HG02884 (cell line): ENCODE results near the gene TTF2.

Source experiments
- ATAC-seq: cut with Tn5 transposase; IDR thresholded peaks from one replicate; pipeline ENCODE4 v1.9.1; 2021; ENCODE audit warnings: mild to moderate bottlenecking, moderate library complexity; ENCODE audit not compliant: unreplicated experiment

The TTF2 gene

DNA sequence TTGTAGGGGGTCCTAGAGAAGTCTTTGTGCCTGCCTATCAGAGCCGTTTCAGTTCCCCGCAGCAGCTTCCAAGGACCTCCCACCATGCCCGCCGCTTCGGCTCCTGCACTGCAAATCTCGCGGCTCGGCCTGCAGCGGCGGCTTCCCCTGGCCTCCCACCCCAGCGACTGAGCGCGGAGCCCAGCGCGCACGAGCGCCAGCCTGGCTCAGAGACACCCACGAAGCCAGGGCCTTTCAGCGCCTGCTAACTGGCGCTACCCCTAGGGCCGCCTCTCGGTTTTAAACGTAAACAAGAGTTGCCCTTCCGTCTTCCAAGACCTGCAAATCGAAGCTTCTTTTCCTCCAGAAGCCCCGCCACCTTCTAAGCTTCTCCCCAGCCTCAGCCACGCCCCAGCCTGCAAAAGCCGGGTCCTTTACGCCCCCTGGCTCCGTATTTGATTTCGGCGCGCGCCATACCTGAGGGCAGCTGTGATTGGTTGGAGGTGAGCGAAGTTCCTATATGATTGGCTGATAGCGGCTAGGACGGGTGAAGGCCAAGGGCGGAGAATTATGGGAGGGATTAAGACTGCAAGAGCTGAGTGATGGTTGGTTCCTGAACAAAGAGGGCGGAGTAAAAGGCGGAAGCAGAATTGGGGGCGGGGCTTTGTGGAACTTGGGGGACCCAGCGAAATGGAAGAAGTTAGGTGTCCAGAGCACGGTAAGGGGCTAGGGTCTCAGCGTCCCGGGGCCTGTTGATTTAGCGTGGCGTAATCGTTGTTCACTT is at the start of gene TTF2:
TTF2 (plus strand) TSS at position 649 of the 763 bp plus-strand sequence; CDS start at position 670, 21 bp downstream.
- ATAC-seq: peak; percentile 90

DNA sequence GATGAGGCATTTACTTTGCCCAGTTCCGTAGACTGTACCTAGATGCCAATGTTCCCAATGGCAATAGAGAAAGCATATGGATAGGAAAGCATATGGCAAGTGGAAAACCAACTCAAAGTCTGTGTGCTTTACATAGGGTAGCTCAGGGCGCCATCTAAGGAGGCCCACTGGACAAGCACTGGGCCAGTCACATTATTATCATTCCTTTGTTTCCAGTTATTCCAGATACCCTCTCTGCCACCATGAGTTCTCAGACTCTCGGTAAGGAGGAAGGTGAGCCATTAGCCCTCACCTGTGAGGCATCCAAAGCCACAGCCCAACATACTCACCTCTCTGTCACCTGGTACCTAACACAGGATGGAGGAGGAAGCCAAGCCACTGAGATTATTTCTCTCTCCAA is 48.8 kb upstream of the TTF2 start:
- no peak for ATAC-seq

DNA sequence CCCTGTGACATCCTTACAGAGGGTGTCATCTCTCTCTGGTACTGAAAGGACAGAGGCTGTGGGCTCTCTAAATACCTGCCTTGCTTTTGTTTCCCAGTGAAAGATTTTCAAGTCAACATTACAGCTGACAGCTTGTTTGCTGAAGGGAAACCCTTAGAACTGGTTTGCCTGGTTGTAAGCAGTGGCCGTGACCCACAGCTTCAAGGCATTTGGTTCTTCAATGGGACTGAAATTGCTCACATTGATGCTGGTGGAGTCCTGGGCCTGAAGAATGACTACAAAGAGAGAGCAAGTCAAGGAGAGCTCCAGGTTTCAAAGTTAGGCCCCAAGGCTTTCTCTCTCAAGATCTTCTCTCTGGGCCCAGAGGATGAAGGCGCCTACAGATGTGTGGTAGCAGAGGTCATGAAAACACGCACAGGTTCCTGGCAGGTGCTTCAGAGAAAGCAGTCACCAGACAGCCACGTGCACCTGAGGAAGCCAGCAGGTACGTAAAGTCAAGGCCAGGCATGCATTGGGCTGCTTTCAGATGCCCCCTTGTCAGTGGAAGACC is 46.7 kb upstream of the TTF2 start:
- ATAC-seq: no peak

DNA sequence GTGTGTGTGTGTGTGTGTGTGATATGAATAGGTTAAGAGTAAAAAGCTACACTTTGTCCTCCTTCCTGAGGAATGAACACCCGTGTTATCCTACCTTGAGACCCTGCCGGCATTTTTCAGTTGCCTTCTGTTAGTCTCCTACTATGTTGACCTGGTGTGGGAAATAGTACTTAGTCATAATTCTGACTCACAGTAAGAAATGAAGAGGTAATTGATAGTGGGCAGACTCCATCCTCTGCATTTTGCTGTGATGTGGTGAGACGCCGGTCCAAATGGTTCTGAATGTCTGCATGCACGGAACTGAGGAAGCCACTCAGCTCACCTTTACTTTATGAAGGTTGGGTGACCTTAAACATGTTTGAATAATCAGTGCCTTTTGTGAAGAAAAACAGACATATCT is 45.9 kb upstream of the TTF2 start:
- no peak for ATAC-seq

DNA sequence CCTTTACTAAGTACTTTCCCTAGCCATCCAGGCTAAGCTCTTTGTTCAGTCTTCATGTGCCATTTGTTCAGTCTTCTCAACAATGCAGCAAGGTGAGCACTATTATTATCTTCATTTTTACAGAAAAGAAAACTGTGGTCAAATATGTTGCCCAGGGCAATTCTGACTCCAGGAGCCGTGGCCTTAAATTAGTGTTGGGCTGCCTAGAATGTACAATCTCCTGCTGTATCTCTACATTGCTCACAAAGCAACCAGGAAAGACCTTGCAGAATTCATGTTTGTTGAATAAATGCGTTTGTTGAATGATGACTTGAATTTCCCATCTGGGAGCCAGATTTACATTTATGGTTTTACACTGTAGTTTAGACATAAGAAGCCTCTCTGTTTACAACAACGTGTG is 44.4 kb upstream of the TTF2 start:
- ATAC-seq: no peak

DNA sequence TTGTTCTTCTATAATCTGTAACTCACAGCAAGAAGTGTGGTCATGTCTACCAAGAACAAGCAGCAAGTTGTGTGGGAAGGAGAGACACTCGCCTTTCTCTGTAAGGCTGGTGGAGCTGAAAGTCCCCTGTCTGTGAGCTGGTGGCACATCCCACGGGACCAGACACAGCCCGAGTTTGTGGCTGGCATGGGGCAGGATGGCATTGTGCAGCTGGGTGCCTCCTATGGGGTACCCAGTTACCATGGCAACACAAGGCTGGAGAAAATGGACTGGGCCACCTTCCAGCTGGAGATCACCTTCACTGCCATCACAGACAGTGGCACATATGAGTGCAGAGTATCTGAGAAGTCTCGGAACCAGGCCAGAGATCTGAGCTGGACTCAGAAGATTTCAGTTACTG is 43.1 kb upstream of the TTF2 start:
- ATAC-seq: peak; percentile 20

DNA sequence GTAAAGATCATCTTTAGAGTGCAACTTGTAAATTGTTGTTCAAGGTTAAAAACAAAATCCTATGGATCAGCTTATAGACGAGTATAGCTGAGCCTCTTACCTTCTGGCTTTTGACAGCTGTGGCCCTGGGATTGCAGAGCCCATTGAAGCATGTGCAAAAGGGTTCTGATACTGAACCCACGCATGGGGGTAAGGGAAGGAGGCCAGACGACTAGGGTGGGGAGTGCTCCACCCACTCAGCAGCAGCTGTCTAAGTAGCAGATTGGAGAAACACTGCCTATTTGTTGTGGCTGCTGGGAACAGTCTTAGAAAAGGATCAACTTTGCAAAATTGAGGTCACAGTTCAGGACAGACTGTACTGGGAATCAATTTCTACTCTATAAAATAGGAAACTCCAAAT is 42.5 kb upstream of the TTF2 start:
- ATAC-seq: peak; percentile 91

DNA sequence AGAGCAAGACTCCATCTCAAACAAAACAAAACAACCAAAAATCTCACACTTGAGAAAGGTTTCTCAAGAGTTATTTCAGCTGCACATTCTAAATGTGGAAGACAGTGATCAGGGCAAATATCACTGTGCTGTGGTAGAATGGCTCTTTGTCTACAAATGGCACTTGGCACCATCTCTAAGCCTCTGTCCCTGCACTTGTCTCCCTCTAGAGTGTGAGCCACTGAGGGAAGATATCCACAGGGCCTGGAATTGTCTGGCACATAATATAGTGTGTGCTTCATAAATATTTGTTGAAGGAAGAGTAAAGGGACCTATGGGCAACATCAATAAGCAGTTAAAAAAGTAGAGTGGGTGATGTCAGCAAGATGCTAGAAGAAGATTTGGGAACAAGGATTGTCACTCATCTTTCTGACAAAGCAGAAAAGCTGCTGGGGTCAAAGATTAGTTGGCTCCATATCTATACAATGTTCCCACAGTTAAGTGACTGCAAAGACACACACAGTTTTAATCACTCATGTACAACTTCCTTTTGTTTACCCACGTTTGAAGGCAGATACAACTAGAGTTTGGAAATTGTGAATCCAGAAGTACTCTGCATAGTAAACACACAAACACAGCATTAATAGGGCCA is 39.5 kb upstream of the TTF2 start:
- ATAC-seq: no peak

DNA sequence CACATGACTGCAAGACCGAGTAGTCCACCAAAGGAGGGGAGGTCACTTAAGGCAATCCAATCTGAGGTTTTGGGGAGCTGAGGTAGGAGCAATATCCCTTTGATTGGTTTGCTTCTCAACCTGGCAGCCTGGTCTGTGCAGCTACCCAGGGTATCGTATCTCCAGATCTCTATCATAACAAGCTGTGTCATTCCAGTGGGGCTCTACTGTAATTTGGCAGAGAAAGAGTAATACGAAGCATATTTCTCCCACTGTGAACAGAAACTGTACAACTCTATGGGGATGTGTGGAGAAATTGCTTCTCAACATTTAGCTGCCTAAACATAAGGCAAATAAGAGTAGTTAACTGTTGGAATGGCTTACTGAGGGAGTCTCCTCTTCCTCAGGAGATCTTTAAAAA is 38.0 kb upstream of the TTF2 start:
- ATAC-seq: no peak

DNA sequence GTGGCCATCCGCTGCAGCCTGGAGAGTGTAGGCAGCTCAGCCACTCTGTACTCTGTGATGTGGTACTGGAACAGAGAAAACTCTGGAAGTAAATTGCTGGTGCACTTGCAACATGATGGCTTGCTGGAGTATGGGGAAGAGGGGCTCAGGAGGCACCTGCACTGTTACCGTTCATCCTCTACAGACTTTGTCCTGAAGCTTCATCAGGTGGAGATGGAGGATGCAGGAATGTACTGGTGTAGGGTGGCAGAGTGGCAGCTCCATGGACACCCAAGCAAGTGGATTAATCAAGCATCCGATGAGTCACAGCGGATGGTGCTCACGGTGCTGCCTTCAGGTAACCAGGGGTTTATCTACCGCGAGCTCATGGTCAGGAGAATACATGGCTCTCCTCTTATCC is 34.6 kb upstream of the TTF2 start:
- no peak for ATAC-seq

DNA sequence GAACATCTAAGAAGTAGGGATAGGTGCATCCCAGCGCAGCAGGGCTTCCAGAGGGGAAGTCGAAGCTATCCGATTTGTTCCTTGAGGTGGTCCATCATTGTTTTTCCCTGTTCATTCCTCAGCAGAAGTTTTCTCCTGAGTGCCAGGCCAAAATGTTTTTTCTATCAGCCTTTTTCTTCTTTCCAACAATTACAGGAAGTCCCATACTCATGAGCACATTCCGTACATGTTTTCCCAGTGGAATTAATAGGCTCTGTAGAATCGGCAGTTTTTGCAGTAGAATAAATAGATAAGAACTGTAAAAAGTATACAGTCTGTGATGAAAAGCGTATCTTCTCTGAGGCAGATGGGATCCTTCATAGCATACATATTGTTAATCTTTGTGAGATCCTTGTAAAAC is 33.8 kb upstream of the TTF2 start:
- ATAC-seq: no peak

DNA sequence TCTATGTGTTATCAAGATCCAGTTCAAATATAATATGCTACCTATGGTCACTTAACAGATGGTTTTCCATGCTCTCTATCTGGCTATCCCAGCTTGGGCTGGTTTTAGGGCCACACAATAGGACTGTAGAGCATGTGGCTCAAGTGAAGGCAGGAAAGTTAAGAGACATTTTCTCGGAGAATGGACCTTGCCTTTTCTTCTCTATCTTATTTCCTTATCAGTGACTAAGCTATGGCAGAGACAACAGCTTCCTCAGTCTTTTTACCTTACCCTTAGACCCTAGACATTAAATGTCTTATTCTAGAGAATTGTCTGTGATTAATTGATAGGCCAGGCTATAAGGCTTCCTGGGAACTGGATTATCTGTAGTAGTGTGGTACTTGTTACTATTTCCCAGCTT is 30.4 kb upstream of the TTF2 start:
- no peak for ATAC-seq

DNA sequence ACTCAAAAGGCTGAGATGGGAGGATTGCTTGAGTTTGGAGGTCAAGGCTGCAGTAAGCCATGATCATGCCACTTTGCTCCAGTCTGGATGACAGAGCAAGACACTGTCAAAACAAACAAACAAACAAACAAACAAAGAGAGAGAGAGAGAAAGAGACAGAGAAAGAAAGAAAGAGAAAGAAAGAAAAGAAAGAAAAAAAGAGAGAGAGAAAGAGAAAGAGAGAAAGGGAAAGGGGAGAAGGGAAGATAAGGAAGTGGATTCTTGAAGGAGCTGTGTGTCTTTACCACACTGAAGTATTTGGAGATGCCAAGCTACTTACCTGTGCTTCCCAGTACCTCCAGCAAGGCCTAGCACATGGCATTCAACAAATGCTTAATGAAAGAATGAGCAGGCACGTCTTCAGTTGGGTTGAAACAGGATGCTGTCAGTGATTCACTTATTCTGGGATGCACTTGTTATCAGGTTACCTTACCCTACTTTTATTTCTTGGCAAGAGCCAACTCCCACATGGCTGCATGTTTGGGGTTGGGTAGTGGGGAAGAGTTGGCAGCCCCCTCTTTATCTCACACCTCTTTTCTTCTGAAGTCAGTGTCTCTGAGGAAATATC is 29.8 kb upstream of the TTF2 start:
- no peak for ATAC-seq

DNA sequence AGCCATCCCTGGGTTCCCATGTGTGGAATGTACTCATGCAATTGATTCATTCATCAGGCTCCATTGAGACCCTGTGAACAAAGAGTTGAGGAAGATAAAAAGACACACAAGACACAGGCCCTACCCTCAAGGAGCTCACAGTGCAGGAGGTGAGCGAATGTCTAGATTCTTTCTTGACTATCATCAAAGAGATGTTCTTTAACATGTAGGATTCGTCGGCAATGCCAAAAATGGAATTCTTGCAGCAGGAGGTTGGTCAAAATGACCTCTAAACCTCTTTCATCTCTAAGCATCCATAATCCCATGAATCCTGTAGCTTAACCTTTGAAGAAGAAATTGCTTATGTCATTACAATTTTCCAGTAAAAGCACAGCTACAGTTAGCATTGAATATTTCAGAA is 27.9 kb upstream of the TTF2 start:
- ATAC-seq: no peak

DNA sequence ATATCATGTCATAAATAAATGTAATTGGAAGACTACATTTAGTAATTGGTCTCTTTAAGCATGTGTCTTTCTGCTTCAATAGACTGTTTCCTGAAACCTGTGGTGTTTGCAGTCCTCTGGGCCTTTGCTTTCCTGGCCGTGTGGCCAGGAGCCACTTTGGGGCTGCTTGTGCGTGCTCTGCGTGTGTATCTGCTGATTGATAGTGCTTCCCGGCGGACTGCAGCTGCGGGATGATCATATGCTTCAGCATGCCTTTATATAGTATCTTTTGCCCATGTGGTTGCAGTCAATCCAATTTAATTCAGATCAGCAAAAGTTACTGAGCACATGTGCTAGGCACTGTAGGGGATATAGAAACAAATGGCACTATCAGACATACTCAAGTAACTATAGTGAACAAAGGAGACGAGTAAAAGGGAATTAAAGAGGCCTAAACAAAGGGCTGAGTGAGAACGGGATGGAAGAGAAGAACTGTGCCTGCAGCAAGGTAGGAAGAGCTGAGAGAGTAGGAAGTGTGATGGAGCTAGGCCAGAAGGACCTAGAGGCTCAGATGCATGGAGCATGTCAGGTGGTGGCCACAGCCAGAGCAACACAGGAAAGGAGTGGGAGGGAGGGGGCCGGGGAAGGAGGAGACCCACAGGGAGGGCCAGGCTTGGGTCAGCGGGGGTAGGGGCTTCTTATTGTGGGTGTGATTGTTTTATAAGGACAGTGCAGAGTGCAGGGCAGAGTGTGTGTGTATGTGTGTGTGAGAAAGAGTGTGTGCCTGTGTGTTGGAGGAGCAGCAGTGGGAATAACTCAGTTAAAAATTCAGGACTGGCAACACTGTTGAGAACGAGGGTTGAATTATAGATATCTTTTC is 27.2 kb upstream of the TTF2 start:
- ATAC-seq: no peak

DNA sequence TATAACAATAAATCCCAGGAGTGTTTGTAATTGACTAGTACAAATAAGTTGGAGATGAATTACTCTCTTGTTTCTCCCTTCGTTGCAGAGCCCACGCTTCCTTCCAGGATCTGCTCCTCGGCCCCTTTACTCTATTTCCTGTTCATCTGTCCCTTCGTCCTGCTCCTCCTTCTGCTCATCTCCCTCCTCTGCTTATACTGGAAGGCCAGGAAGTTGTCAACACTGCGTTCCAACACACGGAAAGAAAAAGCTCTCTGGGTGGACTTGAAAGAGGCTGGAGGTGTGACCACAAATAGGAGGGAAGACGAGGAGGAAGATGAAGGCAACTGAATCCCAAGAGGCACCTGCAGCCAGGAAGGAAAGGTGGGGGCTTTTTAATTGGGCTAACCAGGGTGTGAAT is 26.4 kb upstream of the TTF2 start:
- ATAC-seq: no peak

DNA sequence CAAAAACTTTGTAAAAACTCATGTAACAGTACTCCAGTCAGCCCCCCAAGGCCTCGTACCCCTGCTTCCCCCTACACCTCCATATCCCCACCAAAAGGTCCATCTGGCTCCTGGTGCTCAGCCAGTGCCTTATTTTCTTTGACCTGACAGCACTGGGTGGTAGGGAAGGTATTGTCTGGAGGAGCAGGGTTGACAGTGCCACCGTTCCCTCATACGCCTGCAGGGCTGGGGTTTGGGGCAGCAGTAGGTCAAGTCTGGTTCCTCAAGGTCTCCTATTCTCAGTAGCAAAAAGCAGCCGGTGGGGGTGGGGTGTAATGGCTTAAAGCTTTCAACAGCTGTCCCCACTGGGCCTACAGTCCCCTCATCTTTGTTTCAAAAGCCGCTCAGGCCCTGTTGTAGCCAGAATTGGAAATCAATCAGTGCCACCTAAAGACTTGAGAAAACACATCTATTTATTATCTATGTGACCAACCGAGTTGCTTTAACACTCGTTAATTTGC is 25.3 kb upstream of the TTF2 start:
- ATAC-seq: no peak

DNA sequence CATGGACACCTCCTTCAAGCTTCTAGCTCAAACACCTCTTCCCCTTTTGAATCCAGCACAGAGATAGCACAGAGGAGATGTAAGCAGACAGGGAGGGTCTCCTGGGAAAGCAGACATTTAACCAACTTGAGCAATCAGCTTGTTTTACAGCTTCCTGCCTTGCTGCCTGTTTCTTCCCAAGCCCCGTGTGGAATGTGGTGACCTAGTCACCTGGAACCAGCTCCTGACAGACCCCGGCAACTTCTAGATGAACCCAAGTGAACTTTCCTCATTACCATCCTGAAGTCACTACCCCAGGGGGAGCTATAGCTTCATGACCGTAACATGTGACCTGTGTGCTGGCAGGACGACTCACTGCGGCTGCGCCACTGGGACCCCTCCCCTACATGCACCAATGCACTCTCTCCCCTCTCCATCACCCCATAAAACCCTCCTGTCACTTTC is 24.1 kb upstream of the TTF2 start:
- ATAC-seq: no peak

DNA sequence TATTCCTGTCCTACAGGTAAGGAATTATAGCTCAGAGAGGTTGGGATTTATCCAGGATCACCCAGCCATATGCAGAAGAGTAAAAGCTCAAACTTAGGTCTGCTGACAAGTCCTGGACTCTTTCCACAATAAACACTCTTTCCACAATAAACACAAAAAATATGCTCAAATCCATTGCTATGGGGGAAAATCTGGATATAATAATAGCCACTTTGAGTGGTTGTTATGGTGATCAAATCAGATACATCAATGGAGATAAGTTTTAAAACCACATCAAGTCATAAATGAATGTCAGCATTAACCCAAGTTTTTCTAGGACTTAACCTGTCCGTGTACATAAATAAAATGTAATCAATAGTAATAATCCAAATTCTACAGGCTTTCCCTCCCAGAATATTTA is 22.3 kb upstream of the TTF2 start:
- no peak for ATAC-seq

DNA sequence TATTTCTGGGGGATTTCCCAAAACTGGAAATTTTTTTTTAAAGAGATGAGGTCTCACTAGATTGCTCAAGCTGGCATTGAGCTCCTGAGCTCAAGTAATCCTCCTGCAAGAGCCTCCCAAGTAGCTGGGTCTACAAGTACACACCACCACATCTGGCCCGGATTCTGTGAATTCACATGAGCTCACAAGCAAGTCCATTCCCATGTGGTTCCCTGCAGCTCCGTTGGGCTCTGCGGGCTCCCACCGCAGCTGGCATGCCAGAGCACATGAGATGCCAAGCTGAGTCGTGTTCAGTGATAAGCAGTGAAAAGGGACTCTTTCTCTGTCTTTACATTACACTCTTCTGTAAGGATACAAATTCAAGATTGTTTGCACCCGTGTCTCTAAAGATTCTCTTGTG is 21.9 kb upstream of the TTF2 start:
- no peak for ATAC-seq

DNA sequence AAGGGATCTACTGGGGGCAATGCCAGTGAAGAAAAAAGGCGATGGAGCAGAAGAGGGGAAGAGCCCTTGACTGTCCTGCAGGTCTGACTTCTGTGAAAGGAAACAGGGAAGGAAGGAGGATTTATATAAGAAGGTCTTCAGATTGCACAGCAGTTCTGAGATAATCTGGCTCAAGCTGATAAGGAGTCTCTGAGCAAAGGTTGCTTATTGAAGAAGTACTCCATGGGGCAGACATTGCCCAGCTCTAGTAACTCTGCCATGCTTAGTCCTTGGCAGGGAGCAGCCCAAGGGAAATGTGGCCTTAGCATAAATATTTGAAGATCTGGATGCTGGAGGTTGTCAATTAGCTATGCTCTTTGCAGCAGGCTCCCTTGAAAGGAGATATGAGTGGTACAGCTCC is 15.9 kb upstream of the TTF2 start:
- no peak for ATAC-seq
